DND-41 (cell line): ENCODE data around the gene TTBK1.
A peak's percentile ranks its signal among the peaks of the same experiment; 100 is the strongest.

Experiments
- ATAC-seq: fragments of 200-7000 bp; cut with Tn5 transposase; 3 replicates; pipeline ENCODE4 v1.9.1; 2021; ENCODE audit warnings: low read depth; ENCODE audit not compliant: insufficient read depth
- DNase-seq: peaks from one replicate; pipeline ENCODE4 v3.0.0-alpha.2; 2020
- H2AFZ ChIP-seq: 2 replicates; pipeline ENCODE4 v1.6.0; 2012; ENCODE audit warnings: low read depth, low read length
- H3K27ac ChIP-seq: 2 replicates; pipeline ENCODE4 v1.5.1; 2012; ENCODE audit warnings: low read length, inconsistent platforms
- H3K27me3 ChIP-seq: fragments of 200-600 bp; sonication (generic); 2 replicates; pipeline ENCODE4 v1.6.0; 2012; ENCODE audit warnings: low read length, mild to moderate bottlenecking, inconsistent platforms; ENCODE audit not compliant: insufficient read depth, poor library complexity
- H3K36me3 ChIP-seq: 2 replicates; pipeline ENCODE4 v1.5.1; 2012; ENCODE audit warnings: low read length, inconsistent platforms; ENCODE audit not compliant: insufficient read depth
- H3K4me1 ChIP-seq: 2 replicates; pipeline ENCODE4 v1.5.1; 2012; ENCODE audit warnings: mild to moderate bottlenecking, low read length; ENCODE audit not compliant: insufficient read depth
- H3K4me2 ChIP-seq: 2 replicates; pipeline ENCODE4 v1.6.0; 2012; ENCODE audit warnings: mild to moderate bottlenecking, moderate library complexity, low read length, inconsistent platforms; ENCODE audit not compliant: insufficient read depth
- H3K4me3 ChIP-seq, 2 experiments: fragments of 200-600 bp in 1 of 2; shearing (Covaris generic) in 1 of 2; 2 replicates each; pipeline ENCODE4 v1.5.1; 2012 to 2016; ENCODE audit warnings: inconsistent platforms in 2 of 2, low read length in 2 of 2, mild to moderate bottlenecking in 2 of 2, low read depth in 1 of 2, moderate library complexity in 1 of 2
- H3K79me2 ChIP-seq: 2 replicates; pipeline ENCODE4 v1.6.0; 2012; ENCODE audit warnings: low read length, inconsistent platforms; ENCODE audit not compliant: insufficient read depth
- H3K9ac ChIP-seq: 2 replicates; pipeline ENCODE4 v1.6.0; 2012; ENCODE audit warnings: low read depth, mild to moderate bottlenecking, inconsistent platforms, low read length, moderate library complexity
- H3K9me3 ChIP-seq: 2 replicates; pipeline ENCODE4 v1.5.1; 2012; ENCODE audit warnings: low read length, moderate library complexity, mild to moderate bottlenecking, inconsistent platforms; ENCODE audit not compliant: insufficient read depth, severe bottlenecking
- H4K20me1 ChIP-seq: 2 replicates; pipeline ENCODE4 v1.6.0; 2012; ENCODE audit warnings: low read length; ENCODE audit not compliant: insufficient read depth
- EZH2 ChIP-seq: IDR thresholded peaks from 3 replicates; pipeline ENCODE4 v1.6.1; 2012; ENCODE audit warnings: borderline replicate concordance, low read depth, mild to moderate bottlenecking, moderate library complexity, low read length, inconsistent platforms; ENCODE audit not compliant: severe bottlenecking
- TF ChIP-seq, protein P1 (sequence below): IDR thresholded peaks from 2 replicates; pipeline ENCODE4 v1.5.1; 2012; ENCODE audit warnings: borderline replicate concordance, low read length, moderate library complexity, mild to moderate bottlenecking; ENCODE audit not compliant: poor library complexity, severe bottlenecking; ENCODE audit errors: extremely low read depth

The TTBK1 gene

DNA sequence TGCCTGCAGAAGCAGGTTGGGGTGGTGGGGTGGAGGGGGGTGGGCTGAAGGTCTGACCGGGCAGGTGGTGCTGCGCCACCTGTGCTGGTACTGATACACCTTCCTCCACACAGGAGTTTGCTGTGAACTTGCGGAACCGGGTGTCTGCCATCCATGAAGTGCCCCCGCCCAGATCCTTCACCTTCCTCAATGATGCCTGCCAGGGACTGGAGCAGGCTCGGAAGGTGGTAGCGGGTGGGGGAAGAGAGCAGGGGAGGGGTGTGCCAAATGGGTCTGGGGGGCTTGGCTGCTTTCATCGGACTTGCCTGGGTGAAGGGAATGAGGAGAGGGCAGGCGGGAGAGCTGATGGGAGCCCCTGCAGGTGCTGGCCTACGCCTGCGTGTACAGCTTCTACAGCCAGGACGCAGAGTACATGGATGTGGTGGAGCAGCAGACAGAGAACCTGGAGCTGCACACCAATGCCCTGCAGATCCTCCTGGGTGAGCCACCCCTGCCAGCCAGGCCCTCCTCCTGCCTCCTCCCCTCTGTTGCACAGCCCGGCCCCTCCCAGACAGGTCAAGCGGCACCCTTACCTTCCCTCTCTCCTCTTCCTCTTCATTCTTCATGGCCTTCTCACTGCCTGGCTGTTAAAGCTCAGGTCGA, 20.7 kb upstream of the TTBK1 start:
- TF ChIP-seq EZH2 = no peak
- TF ChIP-seq, protein P1, sequence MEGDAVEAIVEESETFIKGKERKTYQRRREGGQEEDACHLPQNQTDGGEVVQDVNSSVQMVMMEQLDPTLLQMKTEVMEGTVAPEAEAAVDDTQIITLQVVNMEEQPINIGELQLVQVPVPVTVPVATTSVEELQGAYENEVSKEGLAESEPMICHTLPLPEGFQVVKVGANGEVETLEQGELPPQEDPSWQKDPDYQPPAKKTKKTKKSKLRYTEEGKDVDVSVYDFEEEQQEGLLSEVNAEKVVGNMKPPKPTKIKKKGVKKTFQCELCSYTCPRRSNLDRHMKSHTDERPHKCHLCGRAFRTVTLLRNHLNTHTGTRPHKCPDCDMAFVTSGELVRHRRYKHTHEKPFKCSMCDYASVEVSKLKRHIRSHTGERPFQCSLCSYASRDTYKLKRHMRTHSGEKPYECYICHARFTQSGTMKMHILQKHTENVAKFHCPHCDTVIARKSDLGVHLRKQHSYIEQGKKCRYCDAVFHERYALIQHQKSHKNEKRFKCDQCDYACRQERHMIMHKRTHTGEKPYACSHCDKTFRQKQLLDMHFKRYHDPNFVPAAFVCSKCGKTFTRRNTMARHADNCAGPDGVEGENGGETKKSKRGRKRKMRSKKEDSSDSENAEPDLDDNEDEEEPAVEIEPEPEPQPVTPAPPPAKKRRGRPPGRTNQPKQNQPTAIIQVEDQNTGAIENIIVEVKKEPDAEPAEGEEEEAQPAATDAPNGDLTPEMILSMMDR = no peak
- no peak overlapping the region for H2AFZ ChIP-seq
- DNase-seq (no peak), ATAC-seq (no peak)
- H3K4me3 ChIP-seq = no peak overlapping the region
- H3K4me1 ChIP-seq = peaks cover 16% of the 10 kb centered on the region
- H4K20me1 ChIP-seq = no peaks in the 10 kb centered on the region; the same call in 1 of the 2 replicates
- no peak overlapping the region for H3K27ac ChIP-seq
- no peak overlapping the region for H3K4me2 ChIP-seq
- no peaks in the 10 kb centered on the region for H3K27me3 ChIP-seq
- no peaks in the 10 kb centered on the region for H3K9me3 ChIP-seq
- peaks cover 50% of the 10 kb centered on the region for H3K36me3 ChIP-seq
- H3K79me2 ChIP-seq = no peaks in the 10 kb centered on the region
- no peak overlapping the region for H3K9ac ChIP-seq

GRCh38 chr6:43223175-43223574, 20.1 kb upstream of the TTBK1 start:
- no peak overlapping the region for H2AFZ ChIP-seq
- H3K27ac ChIP-seq = no peak overlapping the region
- H3K9ac ChIP-seq = no peak overlapping the region
- H3K4me1 ChIP-seq = peaks cover 22% of the 10 kb centered on the region
- no peaks in the 10 kb centered on the region; the same call in 1 of the 2 replicates for H4K20me1 ChIP-seq
- TF ChIP-seq EZH2 = no peak
- TF ChIP-seq, protein P1 = no peak
- H3K36me3 ChIP-seq = peaks cover 50% of the 10 kb centered on the region
- no peaks in the 10 kb centered on the region for H3K27me3 ChIP-seq
- DNase-seq (no peak), ATAC-seq (no peak)
- peaks cover 3% of the 10 kb centered on the region for H3K79me2 ChIP-seq
- no peak overlapping the region for H3K4me2 ChIP-seq
- H3K9me3 ChIP-seq = no peaks in the 10 kb centered on the region
- no peak overlapping the region for H3K4me3 ChIP-seq

GRCh38 chr6:43226192-43226851, 17.0 kb upstream of the TTBK1 start:
- Histone ChIP-seq H4K20me1 (no peaks in the 10 kb centered on the region; the same call in 1 of the 2 replicates), H3K4me1 (peaks cover 40% of the 10 kb centered on the region), H3K9me3 (no peaks in the 10 kb centered on the region), H2AFZ (no peak overlapping the region), H3K79me2 (peaks cover 9% of the 10 kb centered on the region), H3K4me3 (no peak overlapping the region), H3K27me3 (no peaks in the 10 kb centered on the region), H3K27ac (no peak overlapping the region), H3K4me2 (peak overlapping the region; percentile 25; the same call in 1 of the 2 replicates), H3K9ac (no peak overlapping the region), H3K36me3 (peaks cover 37% of the 10 kb centered on the region)
- TF ChIP-seq, protein P1 = no peak
- TF ChIP-seq EZH2 = no peak
- ATAC-seq = no peak
- no peak for DNase-seq
